Measurements from ENCODE around the gene PPP1R9A. TPM values are rescaled to one million over a fixed set of nuclear protein-coding genes. Genes with fewer than 3 reads are reported as not detected.

Gene PPP1R9A
- total RNA-seq, 1 experiment from 2014 or later: 13.5 TPM

DNA sequence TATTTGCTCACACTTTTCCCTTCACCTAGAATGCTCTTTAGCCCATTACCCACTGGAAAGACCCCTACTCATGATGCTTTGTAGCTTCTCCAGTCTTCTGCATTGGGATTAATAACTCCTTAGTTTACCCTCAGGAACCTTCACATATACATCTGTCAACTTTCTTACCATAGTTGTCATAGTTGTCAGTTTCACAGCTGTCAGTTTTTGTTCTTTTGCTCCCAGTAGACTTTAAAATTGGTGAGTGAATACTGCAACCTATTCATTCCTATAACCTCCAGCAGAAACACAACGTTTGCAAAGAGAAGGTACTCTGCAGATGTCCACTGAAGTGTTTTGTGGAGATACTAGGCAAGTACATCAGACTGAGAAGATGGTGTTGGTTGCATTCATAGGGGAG is 414.3 kb downstream of the PPP1R9A start:
- ATAC-seq (no peak), DNase-seq (ENCODE audit: low read depth, low spot score) (no peak)
- ChIA-PET CTCF (no interaction called here), POLR2A (no interaction called here), RAD21 (ENCODE audit: low non-redundant PET in 1 of 2, low total read pairs in 2 of 2, uncharacterized antibody in 2 of 2, unreplicated experiment in 2 of 2) (no interaction called here)
- Histone ChIP-seq H4K20me1 (ENCODE audit: insufficient read depth) (no peaks in the 10 kb centered on the region), H3K27me3 (ENCODE audit: insufficient read depth, low read length) (no peaks in the 10 kb centered on the region), H3K9ac (ENCODE audit: low read length) (no peak overlapping the region), H3K4me1 (ENCODE audit: control insufficient read depth in 1 of 2, insufficient read depth in 2 of 2, low read length in 2 of 2) (no peaks in the 10 kb centered on the region), H3K4me3 (replicated peaks in 1 of 2; ENCODE audit: low read depth in 1 of 2, low read length in 2 of 2) (no peak overlapping the region), H3K36me3 (ENCODE audit: control insufficient read depth in 1 of 2, insufficient read depth in 2 of 2, low read length in 2 of 2) (no peaks in the 10 kb centered on the region), H3K79me2 (ENCODE audit: insufficient read depth, low read length) (no peaks in the 10 kb centered on the region), H3K4me2 (ENCODE audit: low read length) (no peak overlapping the region), H3K27ac (ENCODE audit: low read depth, low read length) (no peak overlapping the region), H2AFZ (ENCODE audit: low read depth, low read length, poor library complexity, severe bottlenecking) (no peak overlapping the region), H3K9me3 (ENCODE audit: control insufficient read depth in 1 of 2, insufficient read depth in 1 of 2, low read depth in 1 of 2, low read length in 2 of 2) (no peaks in the 10 kb centered on the region), H3K9me2 (ENCODE audit: insufficient read depth) (no peaks in the 10 kb centered on the region)
- intact Hi-C loops (cut with micrococcal nuclease): no loop called here
- BruUV-seq (replicated peaks): no TSS peak
- TF ChIP-seq POLR2A (IDR thresholded peaks at IDR 0.05; ENCODE audit: borderline replicate concordance, extremely low read depth, insufficient read depth, insufficient read length) (no peak), SRF (IDR thresholded peaks at IDR 0.05; ENCODE audit: low read depth) (no peak)
- TF ChIP-seq, protein P1, sequence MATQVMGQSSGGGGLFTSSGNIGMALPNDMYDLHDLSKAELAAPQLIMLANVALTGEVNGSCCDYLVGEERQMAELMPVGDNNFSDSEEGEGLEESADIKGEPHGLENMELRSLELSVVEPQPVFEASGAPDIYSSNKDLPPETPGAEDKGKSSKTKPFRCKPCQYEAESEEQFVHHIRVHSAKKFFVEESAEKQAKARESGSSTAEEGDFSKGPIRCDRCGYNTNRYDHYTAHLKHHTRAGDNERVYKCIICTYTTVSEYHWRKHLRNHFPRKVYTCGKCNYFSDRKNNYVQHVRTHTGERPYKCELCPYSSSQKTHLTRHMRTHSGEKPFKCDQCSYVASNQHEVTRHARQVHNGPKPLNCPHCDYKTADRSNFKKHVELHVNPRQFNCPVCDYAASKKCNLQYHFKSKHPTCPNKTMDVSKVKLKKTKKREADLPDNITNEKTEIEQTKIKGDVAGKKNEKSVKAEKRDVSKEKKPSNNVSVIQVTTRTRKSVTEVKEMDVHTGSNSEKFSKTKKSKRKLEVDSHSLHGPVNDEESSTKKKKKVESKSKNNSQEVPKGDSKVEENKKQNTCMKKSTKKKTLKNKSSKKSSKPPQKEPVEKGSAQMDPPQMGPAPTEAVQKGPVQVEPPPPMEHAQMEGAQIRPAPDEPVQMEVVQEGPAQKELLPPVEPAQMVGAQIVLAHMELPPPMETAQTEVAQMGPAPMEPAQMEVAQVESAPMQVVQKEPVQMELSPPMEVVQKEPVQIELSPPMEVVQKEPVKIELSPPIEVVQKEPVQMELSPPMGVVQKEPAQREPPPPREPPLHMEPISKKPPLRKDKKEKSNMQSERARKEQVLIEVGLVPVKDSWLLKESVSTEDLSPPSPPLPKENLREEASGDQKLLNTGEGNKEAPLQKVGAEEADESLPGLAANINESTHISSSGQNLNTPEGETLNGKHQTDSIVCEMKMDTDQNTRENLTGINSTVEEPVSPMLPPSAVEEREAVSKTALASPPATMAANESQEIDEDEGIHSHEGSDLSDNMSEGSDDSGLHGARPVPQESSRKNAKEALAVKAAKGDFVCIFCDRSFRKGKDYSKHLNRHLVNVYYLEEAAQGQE (IDR thresholded peaks at IDR 0.05; ENCODE audit: low read depth): no peak

DNA sequence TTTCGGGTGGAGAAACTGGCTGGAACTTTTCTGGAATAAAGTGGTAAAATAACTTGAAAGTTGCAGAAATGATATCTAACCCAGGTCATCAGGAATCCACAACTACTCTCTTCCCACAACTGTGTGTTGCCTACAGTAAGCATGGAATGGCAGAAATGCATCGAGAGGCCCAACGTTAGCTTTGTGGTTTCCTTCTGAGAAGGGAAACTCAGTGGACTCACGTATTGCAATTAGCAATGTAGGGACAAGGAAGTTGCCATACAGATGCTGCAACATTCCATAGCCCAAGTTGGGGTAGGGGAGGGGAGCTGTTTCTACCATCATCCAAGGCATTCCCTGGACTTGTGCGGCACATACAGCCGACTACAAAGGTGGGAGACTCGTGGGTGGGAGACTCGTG is 415.0 kb downstream of the PPP1R9A start:
- ChIA-PET CTCF (no interaction called here), RAD21 (ENCODE audit: low non-redundant PET in 1 of 2, low total read pairs in 2 of 2, uncharacterized antibody in 2 of 2, unreplicated experiment in 2 of 2) (no interaction called here), POLR2A (no interaction called here)
- BruUV-seq (replicated peaks): no TSS peak
- Histone ChIP-seq H3K9me2 (ENCODE audit: insufficient read depth) (no peaks in the 10 kb centered on the region), H3K36me3 (ENCODE audit: control insufficient read depth in 1 of 2, insufficient read depth in 2 of 2, low read length in 2 of 2) (no peaks in the 10 kb centered on the region), H3K79me2 (ENCODE audit: insufficient read depth, low read length) (no peaks in the 10 kb centered on the region), H3K4me3 (replicated peaks in 1 of 2; ENCODE audit: low read depth in 1 of 2, low read length in 2 of 2) (no peak overlapping the region), H3K4me1 (ENCODE audit: control insufficient read depth in 1 of 2, insufficient read depth in 2 of 2, low read length in 2 of 2) (no peaks in the 10 kb centered on the region), H4K20me1 (ENCODE audit: insufficient read depth) (no peaks in the 10 kb centered on the region), H3K27ac (ENCODE audit: low read depth, low read length) (no peak overlapping the region), H2AFZ (ENCODE audit: low read depth, low read length, poor library complexity, severe bottlenecking) (no peak overlapping the region), H3K9ac (ENCODE audit: low read length) (no peak overlapping the region), H3K4me2 (ENCODE audit: low read length) (no peak overlapping the region), H3K27me3 (ENCODE audit: insufficient read depth, low read length) (no peaks in the 10 kb centered on the region), H3K9me3 (ENCODE audit: control insufficient read depth in 1 of 2, insufficient read depth in 1 of 2, low read depth in 1 of 2, low read length in 2 of 2) (no peaks in the 10 kb centered on the region)
- DNase-seq (ENCODE audit: low read depth, low spot score) (no peak), ATAC-seq (no peak)
- TF ChIP-seq ZNF274 (IDR thresholded peaks at IDR 0.05; ENCODE audit: low read depth, low read length): no peak
- no peak for TF ChIP-seq EZH2phosphoT487 (IDR thresholded peaks at IDR 0.05; ENCODE audit: borderline replicate concordance)
- no peak for TF ChIP-seq YY1 (IDR thresholded peaks at IDR 0.05; ENCODE audit: extremely low read depth, insufficient replicate concordance, low read depth, low read length)
- no peak for TF ChIP-seq EZH2 (IDR thresholded peaks at IDR 0.05)
- intact Hi-C loops (cut with micrococcal nuclease): no loop called here
